Esophagus squamous epithelium (tissue), 5 donors: ENCODE measurements around the gene CATSPERB. TPM values are rescaled to one million over a fixed set of nuclear protein-coding genes. Genes with fewer than 3 reads are reported as not detected.

Experiments used
- DNase-seq: peaks from one replicate; lab custom pipeline; 2025; lab: John Stamatoyannopoulos, UW
- H3K27ac ChIP-seq, 4 donors: fragments of 200-600 bp; sonication (generic); one replicate each; pipeline ENCODE4 v1.5.1; 2016 to 2019; ENCODE audit warnings: mild to moderate bottlenecking in 1 of 4
- H3K27me3 ChIP-seq, 4 donors: fragments of 200-600 bp; sonication (generic); 1 replicate in 3 of 4; 2 replicates in 1 of 4; pipeline versions ENCODE4 v1.5.1 to v1.6.0; 2017 to 2021; ENCODE audit warnings: antibody characterized with exemption in 1 of 4
- H3K36me3 ChIP-seq, 3 donors: fragments of 200-600 bp; sonication (generic); one replicate each; pipeline ENCODE4 v1.5.1; 2016 to 2019
- H3K4me1 ChIP-seq, 3 donors: fragments of 200-600 bp; sonication (generic); one replicate each; pipeline ENCODE4 v1.5.1; 2017 to 2019
- H3K4me3 ChIP-seq, 4 donors: fragments of 200-600 bp; sonication (generic); 1 replicate in 3 of 4; 2 replicates in 1 of 4; pipeline ENCODE4 v1.5.1; 2016 to 2019; ENCODE audit warnings: mild to moderate bottlenecking in 2 of 4, moderate library complexity in 1 of 4
- H3K9me3 ChIP-seq, 3 donors: fragments of 200-600 bp; sonication (generic); one replicate each; pipeline ENCODE4 v1.5.1; 2016 to 2019
- POLR2A ChIP-seq, 4 donors: fragments of 450-650 bp; IDR thresholded peaks; one replicate each; pipeline ENCODE4 v1.6.1; 2017; ENCODE audit warnings: antibody characterized with exemption in 4 of 4, mild to moderate bottlenecking in 4 of 4, moderate library complexity in 3 of 4
- WGBS, 2 donors: methylation state at CpG; one replicate each; pipeline ENCODE4 v1.1.5; 2018; 5-methylcytosine and 5-hydroxymethylcytosine counted together
- intact Hi-C: fragments of 100-400 bp; cut with DNase I; formaldehyde crosslinking; loops from one replicate; pipeline ENCODE4 v1.15.0; 2022
- total RNA-seq, 4 donors: library from RNA; depleted of rRNA; stranded (reverse); fragments of >200 nt; gene quantifications; one replicate each; pipeline ENCODE4 v1.1.0, GENCODE V29; 2016
- TF ChIP-seq, protein P1 (sequence below), 6 experiments: fragments of 450-650 bp in 4 of 6; fragments of 200-600 bp in 2 of 6; sonication (generic) in 2 of 6; IDR thresholded peaks; one replicate each; pipeline ENCODE4 v1.5.1; 2016 to 2019; ENCODE audit warnings: antibody characterized with exemption in 6 of 6, mild to moderate bottlenecking in 4 of 6, moderate library complexity in 4 of 6
- donor health status: DM: yes; HTN: yes; CAD: no.

Gene CATSPERB
- total RNA-seq, 4 donors from 2014 or later = 0.82 to 1.6 (median 0.99) TPM

DNA sequence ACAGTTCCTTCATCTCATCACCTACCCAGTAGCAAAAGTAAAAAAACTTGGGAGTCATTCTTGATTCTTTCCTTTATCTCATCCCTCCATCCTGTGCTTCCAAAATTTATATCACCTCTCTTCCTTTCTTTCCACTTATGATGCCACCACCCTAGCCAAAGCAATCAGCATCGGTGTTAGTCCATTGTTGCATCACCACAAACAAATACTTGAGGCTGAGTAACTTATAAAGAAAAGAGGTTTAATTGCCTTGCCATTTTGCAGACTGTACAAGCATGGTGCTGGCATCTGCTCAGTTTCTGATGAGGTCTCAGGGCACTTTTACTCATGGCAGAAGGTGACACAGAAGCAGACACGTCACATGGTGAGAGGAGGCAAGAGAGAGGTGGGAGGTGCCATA lies 19.8 kb upstream of the CATSPERB start:
- H3K27ac ChIP-seq = no peak overlapping the region
- WGBS, 2 donors = 62 to 84% methylated on average over 2 of the region's 2 CpGs

DNA sequence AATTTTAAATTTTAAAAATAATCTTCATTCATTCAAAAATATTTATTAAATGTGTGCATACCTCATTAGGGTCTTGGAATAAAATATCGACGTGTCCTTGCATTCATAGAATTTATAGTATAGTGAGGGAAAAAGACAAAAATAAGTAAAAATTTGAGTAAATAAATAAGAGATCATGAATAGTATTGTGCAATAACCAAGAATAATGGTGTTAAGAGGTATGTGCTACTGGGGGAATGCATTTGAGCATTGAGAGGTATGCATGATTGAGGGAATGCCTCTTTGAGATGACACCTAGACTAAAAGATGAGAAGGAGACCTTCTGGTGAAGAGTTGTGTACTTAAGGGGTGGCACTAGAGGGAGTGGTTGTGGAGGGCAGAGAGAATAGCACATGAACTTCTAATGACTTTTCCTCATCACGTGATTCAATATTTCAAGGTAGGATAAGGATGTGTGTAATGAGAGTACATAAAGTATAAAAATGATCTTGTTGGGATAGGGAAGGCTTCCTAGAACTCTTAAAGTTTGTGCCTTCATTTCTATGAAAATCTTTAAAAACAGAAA lies 18.8 kb upstream of the CATSPERB start:
- no peak for TF ChIP-seq POLR2A (IDR thresholded peaks at IDR 0.05)
- TF ChIP-seq, protein P1, sequence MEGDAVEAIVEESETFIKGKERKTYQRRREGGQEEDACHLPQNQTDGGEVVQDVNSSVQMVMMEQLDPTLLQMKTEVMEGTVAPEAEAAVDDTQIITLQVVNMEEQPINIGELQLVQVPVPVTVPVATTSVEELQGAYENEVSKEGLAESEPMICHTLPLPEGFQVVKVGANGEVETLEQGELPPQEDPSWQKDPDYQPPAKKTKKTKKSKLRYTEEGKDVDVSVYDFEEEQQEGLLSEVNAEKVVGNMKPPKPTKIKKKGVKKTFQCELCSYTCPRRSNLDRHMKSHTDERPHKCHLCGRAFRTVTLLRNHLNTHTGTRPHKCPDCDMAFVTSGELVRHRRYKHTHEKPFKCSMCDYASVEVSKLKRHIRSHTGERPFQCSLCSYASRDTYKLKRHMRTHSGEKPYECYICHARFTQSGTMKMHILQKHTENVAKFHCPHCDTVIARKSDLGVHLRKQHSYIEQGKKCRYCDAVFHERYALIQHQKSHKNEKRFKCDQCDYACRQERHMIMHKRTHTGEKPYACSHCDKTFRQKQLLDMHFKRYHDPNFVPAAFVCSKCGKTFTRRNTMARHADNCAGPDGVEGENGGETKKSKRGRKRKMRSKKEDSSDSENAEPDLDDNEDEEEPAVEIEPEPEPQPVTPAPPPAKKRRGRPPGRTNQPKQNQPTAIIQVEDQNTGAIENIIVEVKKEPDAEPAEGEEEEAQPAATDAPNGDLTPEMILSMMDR (IDR thresholded peaks at IDR 0.05) = no peak
- no peaks in the 10 kb centered on the region for H3K9me3 ChIP-seq
- H3K27me3 ChIP-seq = no peaks in the 10 kb centered on the region
- intact Hi-C loops = no loop called here
- DNase-seq = no peak
- H3K4me1 ChIP-seq = peaks cover 0 to 28% (median 3%) of the 10 kb centered on the region in 3 donors
- 83 to 97% methylated on average over 3 of the region's 3 CpGs for WGBS, 2 donors
- no peak overlapping the region for H3K4me3 ChIP-seq
- H3K36me3 ChIP-seq = no peaks in the 10 kb centered on the region
- no peak overlapping the region for H3K27ac ChIP-seq

More for the DNA sequence above, 19.8 kb upstream of the CATSPERB start:
- Histone ChIP-seq H3K36me3 (no peaks in the 10 kb centered on the region), H3K27me3 (no peaks in the 10 kb centered on the region), H3K4me1 (peaks cover 0 to 33% (median 3%) of the 10 kb centered on the region in 3 donors), H3K9me3 (no peaks in the 10 kb centered on the region), H3K4me3 (no peak overlapping the region)
- TF ChIP-seq, protein P1 (IDR thresholded peaks at IDR 0.05) = no peak
- no peak for TF ChIP-seq POLR2A (IDR thresholded peaks at IDR 0.05)
- intact Hi-C loops = no loop called here
- no peak for DNase-seq

DNA sequence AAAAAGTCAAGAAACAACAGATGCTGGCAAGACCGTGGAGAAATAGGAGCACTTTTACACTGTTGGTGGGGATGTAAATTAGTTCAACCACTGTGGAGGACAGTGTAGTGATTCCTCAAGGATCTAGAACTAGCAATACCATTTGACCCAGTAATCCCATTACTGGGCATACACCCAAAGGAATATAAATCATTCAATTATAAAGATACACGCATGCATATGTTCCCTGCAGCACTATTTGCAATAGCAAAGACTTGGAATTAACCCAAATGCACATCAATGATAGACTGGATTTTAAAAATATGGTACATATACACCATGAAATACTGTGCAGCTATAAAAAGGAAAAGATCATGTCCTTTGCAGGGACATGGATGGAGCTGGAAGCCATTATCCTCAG lies 18.0 kb upstream of the CATSPERB start:
- Histone ChIP-seq H3K27me3 (no peaks in the 10 kb centered on the region), H3K9me3 (no peaks in the 10 kb centered on the region), H3K4me3 (no peak overlapping the region), H3K4me1 (peaks cover 0 to 20% (median 3%) of the 10 kb centered on the region in 3 donors), H3K27ac (no peak overlapping the region), H3K36me3 (no peaks in the 10 kb centered on the region)
- TF ChIP-seq, protein P1 (IDR thresholded peaks at IDR 0.05) = no peak
- no peak for TF ChIP-seq POLR2A (IDR thresholded peaks at IDR 0.05)
- intact Hi-C loops = no loop called here
- WGBS, 2 donors = 30 to 32% methylated on average over 2 of the region's 2 CpGs
- no peak for DNase-seq

DNA sequence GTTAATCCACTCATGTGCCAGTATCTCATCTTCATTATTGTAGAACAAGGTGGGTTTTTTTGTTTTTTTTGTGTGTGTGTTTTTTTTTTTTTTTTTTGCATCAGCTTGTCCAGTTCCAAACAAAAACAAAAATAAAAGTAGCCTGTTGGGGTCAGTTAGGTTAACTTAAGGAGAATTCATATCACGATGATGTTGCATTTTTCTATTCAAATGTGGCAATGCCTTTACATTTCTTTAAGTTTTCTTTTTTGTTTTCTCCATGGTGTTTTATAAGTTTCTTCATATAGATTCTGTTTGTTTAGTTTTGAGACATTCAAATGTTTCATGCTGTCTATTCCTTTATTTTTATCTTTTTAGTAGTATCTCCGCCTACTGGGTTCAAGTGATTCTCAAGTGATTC lies 16.2 kb upstream of the CATSPERB start:
- 91 to 94% methylated on average over 2 of the region's 2 CpGs for WGBS, 2 donors
- Histone ChIP-seq H3K36me3 (no peaks in the 10 kb centered on the region), H3K27me3 (no peaks in the 10 kb centered on the region), H3K4me3 (no peak overlapping the region), H3K9me3 (no peaks in the 10 kb centered on the region), H3K4me1 (peaks cover 0 to 16% (median 0%) of the 10 kb centered on the region in 3 donors), H3K27ac (no peak overlapping the region)
- TF ChIP-seq, protein P1 (IDR thresholded peaks at IDR 0.05) = no peak
- TF ChIP-seq POLR2A (IDR thresholded peaks at IDR 0.05) = no peak
- no peak for DNase-seq
- intact Hi-C loops = no loop called here

DNA sequence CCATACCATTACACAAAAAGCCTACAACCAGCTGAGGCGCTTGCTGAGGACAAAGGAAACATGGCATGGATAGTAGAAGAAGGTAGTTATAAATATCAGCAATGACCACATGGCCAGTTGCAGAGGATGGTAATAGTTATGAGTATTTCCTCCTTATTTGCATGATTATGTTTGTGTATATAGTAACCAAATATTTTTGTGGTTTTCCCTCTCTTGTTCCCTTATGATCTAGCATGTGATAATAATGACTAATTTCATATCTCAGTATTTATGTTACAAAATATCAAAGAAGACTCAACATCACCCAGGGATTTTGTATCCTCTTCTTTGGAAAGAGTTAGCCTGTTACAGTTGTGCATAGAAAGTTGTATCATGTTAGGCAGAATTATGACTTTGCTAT lies 13.5 kb upstream of the CATSPERB start:
- H3K27me3 ChIP-seq = no peaks in the 10 kb centered on the region
- intact Hi-C loops = no loop called here
- TF ChIP-seq, protein P1 (IDR thresholded peaks at IDR 0.05) = no peak
- TF ChIP-seq POLR2A (IDR thresholded peaks at IDR 0.05) = no peak
- no peaks in the 10 kb centered on the region for H3K36me3 ChIP-seq
- DNase-seq = no peak
- WGBS, 2 donors = 88 to 91% methylated on average over 1 of the region's 1 CpG
- H3K27ac ChIP-seq = no peak overlapping the region
- H3K9me3 ChIP-seq = no peaks in the 10 kb centered on the region
- H3K4me1 ChIP-seq = peaks cover 0 to 11% (median 0%) of the 10 kb centered on the region in 3 donors
- H3K4me3 ChIP-seq = no peak overlapping the region
